GM21529 (cell line): Measurements from ENCODE around the gene BLACAT1.
"Not testable (repeated sequence)": the region's sequence is repeated elsewhere in the genome, so short reads cannot be mapped to it uniquely, and the experiment has no call there.

Experiments
- ATAC-seq: cut with Tn5 transposase; IDR thresholded peaks from one replicate; pipeline ENCODE4 v1.9.1; 2021; ENCODE audit not compliant: unreplicated experiment

Gene BLACAT1

DNA sequence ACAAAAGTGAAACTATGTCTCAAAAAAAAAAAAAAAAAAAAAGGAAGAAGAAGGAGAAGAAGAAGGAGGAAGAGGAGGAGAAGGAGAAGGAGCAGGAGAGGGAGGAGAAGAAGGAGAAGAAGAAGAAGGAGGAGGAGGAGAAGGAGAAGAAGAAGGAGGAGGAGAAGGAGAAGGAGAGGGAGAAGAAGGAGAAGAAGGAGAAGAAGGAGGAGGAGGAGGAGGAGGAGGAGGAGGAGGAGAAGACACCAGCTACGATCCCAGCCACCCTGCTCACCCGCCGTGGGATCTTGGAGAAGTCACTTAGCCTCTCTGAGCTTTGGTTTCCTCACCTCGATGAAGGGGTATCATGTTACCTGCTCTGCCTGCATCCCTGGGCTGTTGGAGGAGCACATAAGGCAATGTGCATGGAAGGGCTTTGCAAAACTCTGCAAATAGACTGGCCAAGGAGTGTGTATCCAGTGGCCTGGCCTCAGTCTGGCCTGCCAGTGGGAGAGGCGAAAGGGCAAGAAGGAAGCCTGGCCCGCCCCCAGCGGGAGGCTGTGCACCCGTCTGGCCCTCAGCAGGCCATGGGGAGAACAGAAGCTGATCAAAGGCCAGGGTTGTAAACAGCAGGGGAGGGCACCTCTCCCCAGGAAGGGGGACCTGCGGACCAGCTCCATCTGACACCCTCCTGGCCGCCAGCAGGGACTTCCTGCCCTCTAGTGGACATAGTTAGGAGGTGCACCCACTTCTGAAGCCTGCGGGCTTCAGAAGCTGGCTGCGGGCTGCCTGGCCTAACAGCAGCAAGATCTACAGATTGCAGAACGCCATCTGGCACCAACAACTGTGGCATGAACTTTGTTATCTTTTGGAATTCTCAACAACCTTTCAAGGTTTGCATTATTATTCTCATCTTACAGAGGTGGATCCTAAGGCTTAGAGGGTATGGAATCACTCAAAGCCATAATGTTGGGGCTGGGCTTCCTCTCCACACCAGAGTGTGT is 29.4 kb upstream of the BLACAT1 start:
- ATAC-seq: peak; percentile 58

DNA sequence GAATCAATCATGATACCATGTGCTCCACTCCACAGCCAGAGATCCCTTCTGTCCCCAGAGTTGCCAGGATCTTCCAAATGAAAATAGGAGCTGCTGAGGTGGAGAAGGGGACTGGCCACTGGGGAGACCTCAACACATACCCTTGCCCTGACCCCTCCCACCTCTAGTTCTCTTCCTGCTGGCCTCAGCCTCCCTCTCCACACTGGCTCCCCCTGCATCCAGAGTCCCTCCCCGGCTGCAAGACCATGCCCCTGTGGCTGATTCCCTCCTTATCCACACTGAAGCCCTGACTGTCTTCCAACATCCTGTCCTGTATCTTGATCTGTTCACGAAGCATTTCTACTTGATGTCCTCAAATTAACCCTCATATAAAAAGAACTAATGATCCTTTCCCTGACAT is 27.5 kb upstream of the BLACAT1 start:
- no peak for ATAC-seq

- not testable (repeated sequence) for ATAC-seq
These were observed 26.7 kb upstream of the BLACAT1 start for GRCh38 chr1:205482587-205482986.

DNA sequence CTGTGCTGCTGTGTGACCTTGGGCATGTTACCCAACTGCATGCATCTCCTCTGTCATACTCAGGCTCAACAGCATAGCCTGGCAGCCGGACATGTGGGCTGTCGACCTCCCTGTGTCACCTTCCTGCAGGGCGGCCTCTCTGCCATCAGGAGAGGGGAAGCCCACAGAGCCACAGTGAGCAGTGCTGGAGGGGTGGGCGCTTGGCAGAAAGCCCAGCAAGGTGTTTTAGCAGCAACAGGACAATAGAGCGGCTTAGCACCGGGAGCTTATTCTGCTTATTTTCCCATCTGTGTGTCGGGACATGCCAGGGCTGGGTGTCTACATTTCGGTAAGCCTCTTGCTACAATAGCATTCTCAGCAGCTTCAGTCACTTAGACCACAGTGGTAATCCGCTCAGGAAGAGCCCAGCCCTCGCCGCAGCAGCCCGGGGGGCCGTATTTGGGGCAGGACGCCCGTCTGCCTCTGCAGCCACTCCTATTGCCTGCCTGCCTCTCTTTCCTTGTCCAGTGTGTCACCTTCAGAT is 25.8 kb upstream of the BLACAT1 start:
- no peak for ATAC-seq

- no peak for ATAC-seq
These were observed 25.4 kb upstream of the BLACAT1 start for GRCh38 chr1:205481218-205481617.

DNA sequence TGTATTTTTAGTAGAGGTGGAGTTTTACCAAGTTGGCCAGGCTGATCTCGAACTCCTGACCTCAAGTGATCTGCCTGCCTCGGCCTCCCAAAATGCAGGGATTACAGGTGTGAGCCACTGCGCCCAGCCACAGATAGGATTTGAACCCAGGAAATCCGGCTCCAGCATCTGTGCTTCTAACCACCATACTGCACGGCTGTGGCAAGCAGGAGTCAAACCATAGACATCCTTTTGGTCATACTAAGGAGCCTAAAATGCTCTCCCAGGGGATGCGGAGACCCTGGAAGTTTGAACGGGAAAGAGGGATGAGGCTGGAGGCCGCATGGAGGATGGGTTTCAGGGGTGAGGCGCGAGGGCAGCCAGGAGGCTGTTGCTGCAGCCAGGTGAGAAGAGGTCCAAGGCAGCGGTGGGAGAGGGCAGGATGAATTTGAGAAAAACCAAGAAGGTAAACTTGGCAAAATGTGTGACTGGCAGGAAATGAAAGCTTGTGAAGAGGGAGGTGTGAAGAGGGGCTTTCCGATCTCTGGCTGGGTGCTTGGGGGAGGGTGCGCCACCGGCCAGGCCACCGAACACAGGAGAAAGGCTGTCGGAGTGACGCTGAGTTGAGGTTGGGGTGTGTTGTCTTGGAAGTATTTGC is 24.6 kb upstream of the BLACAT1 start:
- ATAC-seq: peak; percentile 61

GRCh38 chr1:205478985-205479384 is 23.1 kb upstream of the BLACAT1 start:
- not testable (repeated sequence) for ATAC-seq

DNA sequence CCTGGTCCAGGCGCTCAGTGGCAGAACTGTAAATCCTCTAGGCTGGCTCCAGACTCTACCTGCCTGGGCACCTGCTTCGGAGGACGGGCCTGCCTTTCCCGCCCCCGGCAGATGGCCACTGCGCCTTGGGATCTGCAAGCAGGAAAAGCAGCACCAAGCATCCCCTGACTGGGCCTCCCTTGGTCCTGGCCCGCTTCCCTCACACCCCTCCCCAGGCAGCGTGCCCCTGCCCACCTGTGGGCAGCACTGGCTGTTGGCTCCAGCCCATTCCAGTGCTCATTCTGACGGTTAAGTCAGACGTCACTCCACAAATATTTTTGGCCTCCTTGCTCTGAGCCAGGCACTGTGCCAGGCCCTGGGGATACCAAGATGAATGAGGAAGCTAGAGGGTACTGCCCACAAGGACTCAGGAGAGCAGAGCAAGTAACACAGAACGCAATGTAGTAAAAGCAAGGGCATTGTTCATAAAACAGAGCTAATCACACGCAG is 22.0 kb upstream of the BLACAT1 start:
- no peak for ATAC-seq

GRCh38 chr1:205477121-205477758 is 21.4 kb upstream of the BLACAT1 start:
- no peak for ATAC-seq

DNA sequence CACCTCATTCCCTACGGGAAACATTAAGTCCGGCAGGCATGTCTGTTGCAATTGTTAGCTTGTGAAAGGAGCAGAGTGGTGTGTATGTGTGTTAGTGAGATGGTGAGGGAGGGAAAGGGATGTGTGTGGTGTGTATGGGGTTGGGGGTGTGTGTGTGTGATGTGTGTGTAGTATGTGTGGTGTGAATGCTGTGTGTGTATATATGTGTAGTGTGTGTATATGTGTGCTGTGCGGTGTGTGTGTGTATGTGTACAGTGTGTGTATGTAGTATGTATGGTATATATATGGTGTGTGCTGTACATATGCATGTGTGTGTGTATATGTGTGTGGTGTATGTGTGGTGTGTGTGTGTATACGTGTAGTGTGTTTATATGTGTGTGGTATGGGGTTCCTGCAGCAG is 20.8 kb upstream of the BLACAT1 start:
- ATAC-seq: no peak

DNA sequence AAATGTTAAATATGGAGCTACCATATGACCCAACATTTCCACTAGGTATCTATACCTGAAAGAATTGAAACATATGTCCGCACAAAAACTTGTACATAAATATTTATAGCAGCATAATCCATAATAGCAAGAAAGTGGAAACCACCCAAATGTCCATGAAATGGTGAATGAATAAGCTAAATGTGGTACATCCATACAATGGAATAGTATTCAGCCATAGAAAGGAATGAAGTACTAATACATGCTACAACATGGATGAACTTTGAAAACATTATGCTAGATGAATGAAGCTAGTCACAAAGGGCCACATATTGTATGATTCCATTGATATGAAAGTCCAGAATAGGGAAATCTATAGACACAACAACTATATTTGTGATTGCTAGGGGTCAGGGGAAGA is 20.0 kb upstream of the BLACAT1 start:
- no peak for ATAC-seq

DNA sequence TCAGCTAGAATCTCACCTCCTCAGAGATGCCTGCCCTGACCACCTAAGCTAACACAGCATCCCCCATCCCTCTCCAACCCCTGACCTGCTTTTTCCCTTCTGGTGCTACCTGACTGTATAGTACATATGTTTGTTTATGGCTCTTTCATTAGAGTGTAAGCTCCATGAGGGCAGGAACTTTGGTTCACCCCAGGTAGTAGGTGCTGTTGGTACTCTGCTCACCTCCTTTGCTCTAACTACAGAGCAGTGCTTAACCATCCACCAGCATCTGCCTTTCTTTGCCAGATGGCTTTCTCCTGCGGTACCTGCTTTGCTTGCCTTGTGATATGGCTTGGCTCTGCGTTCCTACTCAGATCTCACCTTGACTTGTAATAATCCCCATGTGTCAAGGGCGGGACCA is 18.7 kb upstream of the BLACAT1 start:
- ATAC-seq: no peak

DNA sequence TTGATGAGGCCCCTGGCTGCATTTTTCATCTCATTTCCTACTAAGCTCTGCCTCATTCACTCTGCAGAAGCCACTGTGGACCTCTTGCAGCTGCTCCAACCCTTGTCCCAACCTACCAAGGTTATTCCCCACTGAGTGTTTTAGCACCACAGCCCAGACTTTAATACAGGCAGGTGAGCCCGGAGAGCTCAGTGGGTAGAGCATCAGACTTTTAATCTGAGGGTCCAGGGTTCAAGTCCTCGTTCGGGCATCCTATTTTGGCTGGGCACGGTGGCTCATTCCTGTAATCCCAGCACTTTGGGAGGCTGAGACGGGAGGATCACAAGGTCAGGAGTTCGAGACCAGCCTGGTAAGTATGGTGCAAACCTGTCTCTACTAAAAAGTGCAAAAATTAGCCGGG is 18.1 kb upstream of the BLACAT1 start:
- no peak for ATAC-seq

- ATAC-seq: no peak
These were observed 17.6 kb upstream of the BLACAT1 start for GRCh38 chr1:205473475-205473874.

DNA sequence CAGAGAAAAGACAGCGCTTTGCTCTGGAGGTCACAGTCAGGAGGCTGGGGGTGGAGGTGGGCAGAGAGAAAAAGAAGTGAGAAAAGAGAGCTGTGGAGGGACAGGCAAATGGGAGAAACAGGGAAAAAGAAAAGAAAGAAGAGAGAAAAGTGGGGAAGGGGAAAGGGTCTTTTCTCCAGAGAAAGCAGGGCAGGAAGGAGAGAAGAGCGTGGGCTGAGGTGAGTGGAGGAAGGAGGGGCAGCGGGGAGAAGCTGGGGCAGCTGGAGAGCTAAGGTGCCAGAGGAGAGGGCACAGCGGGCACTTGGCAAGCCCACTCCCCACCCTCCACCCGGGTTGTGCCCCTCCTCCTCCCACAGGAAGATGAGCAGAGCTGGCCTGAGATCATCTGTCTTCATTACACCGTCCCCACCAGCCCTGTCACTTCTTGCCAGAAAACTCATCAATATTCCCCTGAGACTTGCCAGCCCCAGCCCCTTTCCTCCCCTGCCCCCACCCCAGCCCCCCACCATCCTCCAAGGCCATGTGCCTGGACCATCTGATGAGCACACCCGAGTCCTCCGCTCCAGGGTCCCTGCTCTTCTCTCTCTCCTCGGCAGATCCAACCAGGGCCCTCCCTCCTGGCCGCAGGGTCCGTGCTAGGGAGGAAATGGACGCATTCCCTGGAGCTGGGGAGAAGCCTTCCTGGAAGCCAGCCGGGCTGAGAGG is 17.0 kb upstream of the BLACAT1 start:
- ATAC-seq: no peak

DNA sequence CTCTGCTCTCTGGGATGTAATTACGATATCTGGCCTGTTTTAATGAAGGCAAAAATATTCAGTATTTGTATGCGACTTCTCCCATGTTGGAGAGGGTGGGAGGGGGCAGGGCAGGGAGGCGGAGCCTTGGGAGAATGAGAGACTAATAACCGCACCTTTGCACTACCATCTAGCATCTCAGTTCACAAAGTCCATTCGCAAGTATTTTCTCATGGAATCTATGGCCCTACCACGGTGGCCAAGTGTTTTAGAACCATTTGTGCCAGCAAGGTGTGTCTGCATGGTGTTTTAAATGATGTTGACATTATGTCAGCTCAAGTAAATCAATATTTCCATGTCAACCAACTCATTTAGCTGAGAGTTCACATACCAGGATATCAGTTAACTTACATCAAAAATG is 14.3 kb upstream of the BLACAT1 start:
- no peak for ATAC-seq

GRCh38 chr1:205466595-205467220 is 10.9 kb upstream of the BLACAT1 start:
- no peak for ATAC-seq

DNA sequence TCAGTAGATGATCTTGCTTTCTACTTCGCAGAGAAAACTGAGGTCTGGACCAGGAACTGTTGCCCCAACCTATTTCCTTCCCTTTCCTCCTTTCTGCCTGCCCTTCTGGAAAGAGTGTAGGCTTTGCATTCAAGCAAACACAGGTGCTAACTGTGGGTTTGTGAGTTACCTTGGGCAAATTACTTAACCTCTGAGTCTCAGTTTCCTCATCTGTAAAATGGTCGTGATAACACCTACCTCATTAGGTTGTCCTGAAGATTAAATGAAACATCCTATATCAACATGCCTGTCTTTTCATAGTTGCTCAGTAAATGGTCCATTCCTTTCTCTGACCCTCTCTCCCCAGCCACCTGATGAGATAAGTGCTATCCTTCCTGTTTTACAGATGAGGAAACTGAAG is 9.5 kb upstream of the BLACAT1 start:
- no peak for ATAC-seq

GRCh38 chr1:205458777-205459566 is 3.1 kb upstream of the BLACAT1 start:
- no peak for ATAC-seq
